ENCODE results near the gene MTO1.
A peak's percentile ranks its signal among the peaks of the same experiment; 100 is the strongest.
"Not testable (repeated sequence)": the region's sequence is repeated elsewhere in the genome, so short reads cannot be mapped to it uniquely, and the experiment has no call there.

Gene MTO1, protein sequence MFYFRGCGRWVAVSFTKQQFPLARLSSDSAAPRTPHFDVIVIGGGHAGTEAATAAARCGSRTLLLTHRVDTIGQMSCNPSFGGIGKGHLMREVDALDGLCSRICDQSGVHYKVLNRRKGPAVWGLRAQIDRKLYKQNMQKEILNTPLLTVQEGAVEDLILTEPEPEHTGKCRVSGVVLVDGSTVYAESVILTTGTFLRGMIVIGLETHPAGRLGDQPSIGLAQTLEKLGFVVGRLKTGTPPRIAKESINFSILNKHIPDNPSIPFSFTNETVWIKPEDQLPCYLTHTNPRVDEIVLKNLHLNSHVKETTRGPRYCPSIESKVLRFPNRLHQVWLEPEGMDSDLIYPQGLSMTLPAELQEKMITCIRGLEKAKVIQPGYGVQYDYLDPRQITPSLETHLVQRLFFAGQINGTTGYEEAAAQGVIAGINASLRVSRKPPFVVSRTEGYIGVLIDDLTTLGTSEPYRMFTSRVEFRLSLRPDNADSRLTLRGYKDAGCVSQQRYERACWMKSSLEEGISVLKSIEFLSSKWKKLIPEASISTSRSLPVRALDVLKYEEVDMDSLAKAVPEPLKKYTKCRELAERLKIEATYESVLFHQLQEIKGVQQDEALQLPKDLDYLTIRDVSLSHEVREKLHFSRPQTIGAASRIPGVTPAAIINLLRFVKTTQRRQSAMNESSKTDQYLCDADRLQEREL

DNA sequence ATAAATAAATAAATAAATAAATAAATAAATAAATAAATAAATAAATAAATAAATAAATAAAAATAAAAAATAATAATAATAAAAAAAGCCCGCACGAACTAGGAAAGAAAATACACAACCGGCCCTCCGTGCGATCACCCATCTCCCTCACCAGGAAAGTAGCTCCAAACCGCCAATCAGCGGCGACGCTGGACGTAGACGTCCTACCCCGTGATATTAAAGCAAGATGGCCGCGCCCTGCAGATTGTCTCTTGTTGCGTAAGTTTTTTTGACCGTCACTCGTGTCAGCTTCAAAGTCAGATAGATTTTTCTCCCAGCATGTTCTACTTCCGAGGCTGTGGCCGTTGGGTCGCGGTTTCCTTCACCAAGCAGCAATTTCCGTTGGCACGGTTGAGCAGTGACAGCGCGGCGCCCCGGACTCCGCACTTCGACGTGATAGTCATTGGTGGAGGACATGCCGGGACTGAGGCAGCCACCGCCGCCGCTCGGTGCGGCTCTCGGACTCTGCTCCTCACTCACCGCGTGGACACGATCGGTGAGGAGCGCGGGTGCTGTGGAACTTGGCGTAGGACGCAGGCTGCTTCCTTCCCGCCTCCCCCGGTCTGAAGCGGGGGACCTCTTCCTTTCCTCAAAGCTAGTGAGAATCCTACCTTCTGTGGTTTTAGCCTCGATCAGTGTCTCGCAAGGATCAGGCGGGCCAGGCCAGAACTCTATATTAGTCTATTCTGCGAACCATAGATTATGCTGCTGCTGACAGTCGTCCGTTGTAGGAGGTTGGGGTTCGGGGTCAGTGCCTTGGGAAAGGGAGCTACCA, at the start of gene MTO1:
Gene MTO1, plus strand, starts transcription at position 201 of the 814 bp plus-strand sequence. Its CDS starts 118 bp downstream, at position 319.
- DNase-seq (ENCODE audit: low spot score) = peak; percentile 90

DNA sequence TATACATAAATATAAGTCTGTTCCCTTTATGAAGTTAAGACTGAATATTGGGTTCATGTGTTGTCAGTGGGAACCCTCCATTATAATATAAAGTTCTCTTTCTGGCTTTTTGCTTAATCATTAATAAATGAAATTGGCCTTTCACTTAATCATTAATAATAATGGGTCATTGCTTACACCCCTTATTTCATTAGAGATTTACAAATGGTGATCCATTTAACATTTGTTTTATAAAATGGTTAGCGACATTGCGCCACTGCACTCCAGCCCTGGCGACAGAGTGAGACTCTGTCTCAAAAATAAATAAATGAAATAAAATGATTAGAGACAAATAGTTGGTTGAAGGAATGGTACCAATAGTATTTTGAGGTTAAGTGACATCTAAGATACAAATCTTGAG, 48.4 kb upstream of the MTO1 start:
- DNase-seq (ENCODE audit: low spot score) = no peak

DNA sequence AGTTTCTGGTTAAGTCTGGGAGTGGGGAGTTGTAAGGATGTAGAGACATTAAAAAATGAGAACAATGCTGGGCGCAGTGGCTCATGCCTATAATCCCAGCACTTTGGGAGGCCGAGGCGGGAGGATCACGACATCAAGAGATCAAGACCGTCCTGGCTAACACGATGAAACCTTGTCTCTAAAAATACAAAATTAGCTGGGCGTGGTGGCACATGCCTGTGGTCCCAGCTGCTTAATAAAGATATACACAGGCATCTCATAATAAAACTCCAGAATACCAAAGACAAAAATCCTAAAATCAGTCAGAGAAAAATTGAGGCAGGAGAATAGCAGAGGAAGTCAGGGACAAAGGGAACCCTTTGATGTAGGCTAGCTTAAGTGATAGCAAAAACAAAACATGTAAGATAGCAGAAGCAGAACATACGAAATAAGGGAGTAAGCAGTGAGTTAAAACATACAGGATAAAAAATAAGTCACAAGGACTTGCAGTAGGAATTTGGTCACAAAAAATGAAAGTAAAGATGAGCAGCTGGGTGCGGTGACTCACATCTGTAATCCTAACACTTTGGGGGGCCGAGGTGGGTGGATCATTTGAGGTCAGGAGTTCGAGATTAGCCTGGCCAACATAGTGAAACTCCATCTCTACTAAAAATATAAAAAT, 43.3 kb upstream of the MTO1 start:
- DNase-seq (ENCODE audit: low spot score) = no peak

DNA sequence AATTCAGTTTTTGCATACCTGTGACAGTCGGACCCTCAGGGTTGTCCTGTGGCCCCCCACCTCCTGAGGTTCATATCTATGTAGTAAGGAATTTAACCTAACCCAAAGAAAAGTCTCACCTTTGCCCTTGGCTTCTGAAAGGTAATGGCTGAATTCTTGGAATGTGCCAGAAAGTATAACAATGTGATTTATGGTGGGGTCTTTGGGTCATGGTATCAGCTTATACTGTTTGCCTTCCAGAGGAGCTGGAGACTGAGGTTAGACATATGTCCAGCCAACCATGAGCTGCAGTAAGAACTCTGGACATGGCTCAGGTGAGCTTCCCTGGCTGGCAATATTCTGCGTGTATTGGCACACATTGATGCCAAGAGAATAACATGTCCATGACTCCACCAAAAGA, 40.0 kb upstream of the MTO1 start:
- no peak for DNase-seq (ENCODE audit: low spot score)

DNA sequence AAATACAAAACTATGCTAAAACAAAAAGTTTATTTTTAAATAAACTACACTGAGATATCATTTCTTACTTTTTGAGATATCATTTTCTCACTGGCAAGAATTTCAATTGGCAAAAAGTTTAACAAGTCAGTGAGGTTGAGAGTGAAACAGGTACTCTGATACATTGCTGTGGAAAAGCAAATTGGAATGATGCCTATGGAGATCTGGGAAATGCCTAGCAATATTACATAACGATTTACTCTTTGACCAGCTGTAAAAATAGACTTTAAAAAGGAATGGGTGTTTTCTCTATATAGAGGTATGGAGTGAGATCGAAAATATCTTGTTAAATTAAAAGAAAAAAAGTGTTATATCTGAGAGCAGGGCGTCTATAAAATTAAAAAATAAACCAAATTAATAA, 26.3 kb upstream of the MTO1 start:
- no peak for DNase-seq (ENCODE audit: low spot score)

DNA sequence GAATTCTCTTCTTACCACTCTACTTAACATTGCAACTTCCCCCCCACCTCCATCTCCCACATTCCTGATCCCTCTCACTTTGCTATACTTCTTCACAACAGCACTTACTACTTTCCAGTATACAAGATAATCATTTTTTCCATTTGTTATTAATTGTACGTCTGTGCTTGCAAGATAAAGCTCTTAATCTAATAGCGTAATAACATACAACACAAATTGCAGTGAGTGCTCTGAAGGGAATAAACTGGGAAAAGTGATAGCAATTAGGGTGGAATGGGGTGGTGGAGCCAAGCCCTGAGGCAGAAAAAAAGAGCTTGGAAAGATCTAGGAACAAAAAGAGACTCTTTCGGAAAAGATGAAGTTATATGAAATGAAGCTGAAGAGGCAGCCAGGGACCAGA, 18.0 kb upstream of the MTO1 start:
- no peak for DNase-seq (ENCODE audit: low spot score)

DNA sequence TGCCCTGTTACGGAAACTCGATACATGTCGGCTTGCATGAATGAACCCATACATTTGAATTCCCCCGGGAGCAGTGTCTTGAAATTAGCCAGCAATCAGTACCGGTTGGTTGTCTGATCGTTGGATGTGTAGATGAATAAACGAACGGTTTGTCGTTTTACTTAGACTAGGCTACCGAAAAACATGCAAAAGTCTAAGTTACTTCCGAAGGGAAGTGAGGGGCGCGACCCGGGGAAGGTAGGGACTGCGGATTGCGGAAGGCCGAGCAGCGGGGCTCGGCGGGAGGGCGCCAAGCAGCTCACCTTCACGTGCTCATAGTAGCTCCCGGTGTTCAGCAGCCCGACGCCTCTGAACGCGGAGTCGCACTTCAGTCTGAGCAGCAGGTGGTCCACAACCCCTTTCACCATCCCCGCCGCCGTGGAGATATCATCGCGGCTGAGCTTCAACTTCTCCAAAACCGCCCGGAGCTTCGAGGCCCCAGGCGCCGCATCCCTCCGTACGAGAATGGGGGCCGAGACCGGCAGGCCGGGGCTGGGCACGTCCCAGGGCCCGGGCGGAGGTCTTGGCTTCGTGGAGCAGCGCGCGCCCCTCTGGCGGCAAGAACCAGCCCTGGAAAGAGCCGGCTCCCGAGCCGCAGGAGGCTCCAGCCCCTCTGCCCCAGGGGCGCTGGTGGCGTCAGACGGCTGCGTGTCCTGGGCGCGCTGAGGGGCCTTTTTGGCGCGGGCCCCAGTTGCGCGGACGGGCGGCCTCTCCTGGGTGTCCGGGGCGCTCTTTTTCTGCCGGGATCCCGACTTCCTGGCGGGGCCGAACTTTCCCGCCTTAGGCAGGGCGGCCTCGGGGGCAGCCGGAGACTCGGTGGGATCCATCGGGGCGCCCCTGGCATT, 10.1 kb upstream of the MTO1 start:
- DNase-seq (ENCODE audit: low spot score) = no peak

DNA sequence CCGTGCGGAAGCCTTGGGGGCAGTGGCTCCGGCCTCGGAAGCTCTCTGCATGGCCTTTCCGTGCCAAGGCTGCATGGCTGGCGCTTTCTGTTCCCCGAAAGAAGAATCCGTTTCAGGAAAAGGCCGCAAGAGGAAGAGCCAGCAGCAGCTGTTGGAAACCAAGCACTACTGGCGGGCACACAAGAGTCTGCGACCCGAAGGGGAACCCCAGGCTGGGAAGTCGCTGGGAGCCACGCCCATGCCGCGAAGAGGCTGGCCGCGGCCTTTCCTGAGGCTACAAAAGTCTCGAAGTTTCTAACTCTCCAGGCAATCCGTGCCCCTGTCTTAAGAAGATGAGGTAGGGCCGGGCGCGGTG, 9.5 kb upstream of the MTO1 start, which contains the start of gene CGAS:
Gene CGAS, minus strand, starts transcription at position 191 of the 355 bp plus-strand sequence. Its CDS starts 116 bp downstream, at position 75.
- DNase-seq (ENCODE audit: low spot score) = no peak

DNA sequence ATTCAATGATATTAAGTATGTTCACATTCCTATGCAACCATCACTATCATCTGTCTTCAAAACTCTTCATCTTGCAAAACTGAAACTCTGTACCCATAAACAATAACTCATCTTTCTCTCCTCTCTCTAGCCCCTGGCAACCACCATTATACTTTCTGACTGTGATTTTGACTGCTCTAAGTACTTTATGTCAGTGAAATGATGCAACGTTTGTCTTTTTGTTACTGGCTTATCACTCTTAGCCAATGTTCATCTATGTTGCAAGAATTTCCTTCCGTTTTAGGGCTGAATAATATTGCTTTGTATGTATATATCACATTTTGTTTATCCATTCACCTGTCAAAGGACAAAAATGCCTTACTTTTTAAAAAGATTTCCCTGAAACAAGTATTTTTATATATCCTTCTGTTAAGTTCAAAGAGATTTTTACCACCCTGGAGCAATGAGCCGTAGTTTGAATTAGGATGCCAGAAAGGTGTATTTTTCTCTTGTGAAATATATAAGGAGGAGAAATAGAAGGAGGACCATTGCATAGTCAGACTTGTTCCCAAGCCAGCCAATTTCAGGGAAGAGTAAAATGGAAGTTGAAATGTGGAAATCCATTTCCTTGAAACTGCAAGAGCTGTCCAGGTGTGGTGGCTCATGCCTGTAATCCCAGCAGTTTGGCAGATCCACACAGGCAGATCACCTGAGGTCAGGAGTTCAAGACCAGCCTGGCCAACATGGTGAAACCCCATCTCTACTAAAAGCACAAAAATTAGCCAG, 5.5 kb upstream of the MTO1 start:
- DNase-seq (ENCODE audit: low spot score) = no peak

DNA sequence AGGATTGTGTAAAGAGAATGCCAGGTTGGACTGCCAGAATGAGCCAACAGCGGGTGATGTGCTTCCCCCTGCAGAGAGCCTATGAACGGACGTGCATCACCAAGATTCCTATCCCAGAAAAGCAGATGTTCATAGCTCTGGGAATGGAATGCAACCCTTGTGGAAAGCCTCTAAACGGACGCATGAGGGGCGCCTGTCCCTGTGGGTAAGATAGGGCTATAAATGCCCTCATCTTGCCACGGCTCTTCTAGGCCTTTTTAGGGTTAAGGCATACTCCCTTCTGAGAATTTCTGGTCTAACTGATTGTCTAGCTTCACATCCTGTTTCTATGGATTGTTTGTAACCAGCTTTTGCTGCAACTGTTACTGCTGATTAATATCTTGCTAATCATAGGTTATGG, 2.1 kb upstream of the MTO1 start:
- DNase-seq (ENCODE audit: low spot score) = not testable (repeated sequence)

DNA sequence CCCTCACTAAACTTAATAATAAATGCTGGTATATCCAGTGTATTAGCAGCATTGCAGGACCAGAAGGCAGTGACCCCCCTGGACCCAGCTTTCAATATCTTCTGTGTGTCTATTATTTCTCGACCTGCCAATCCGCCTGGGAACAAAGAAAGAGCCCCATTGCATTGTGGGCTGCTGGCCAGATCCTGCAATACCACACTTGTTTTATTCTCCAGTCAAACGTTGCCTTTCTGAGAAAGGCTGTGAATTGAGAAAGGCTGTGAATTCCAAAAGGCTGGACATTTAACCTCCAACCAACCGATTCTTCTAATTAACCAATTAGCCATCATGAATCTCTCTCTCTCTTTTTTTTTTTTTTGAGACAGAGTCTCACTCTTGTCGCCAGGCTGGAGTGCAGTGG, 1.5 kb upstream of the MTO1 start:
- no peak for DNase-seq (ENCODE audit: low spot score)

DNA sequence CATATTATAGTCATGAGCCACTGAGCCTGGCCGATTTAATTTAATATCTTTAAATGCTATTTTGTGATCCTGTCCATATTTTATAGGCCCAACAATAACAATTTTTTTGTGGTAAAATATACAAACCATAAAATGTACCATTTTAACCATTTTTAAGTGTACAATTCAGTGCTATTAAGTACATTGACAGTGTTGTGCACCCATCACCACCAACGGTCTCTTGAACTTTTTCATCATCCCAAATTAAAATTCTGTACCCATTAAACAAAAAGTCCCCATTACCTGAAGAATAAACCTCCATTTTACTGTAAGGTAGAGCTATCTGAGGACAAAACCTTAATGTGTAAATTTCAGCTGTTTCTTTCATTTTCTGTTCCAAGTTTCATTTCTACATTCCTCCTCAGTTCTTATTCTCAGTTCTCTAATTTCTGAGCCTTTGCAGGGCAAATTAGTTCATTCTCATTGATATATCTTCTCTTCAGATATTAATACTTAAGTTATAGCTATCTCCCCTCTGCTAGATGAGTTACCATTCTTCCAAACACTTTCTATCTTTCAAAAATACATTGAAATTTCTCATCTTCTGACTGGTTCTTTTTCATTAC, 10.3 kb downstream of the MTO1 start:
- no peak for DNase-seq (ENCODE audit: low spot score)

DNA sequence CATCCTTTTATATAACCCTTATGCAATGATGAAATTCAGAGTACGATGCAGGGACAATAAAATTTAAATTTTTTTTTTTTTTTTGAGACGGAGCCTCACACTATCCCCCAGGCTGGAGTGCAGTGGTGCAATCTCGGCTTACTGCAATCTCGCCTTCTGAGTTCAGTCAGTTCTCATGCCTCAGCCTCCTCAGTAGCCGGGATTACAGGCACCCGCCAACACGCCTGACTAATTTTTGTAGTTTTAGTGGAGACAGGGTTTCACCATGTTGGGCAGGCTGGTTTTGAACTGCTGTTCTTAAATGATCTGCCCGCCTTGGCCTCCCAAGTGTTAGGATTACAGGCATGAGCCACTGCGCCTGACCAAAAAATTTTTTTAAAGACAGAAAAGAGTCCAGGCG, 15.2 kb downstream of the MTO1 start:
- no peak for DNase-seq (ENCODE audit: low spot score)

DNA sequence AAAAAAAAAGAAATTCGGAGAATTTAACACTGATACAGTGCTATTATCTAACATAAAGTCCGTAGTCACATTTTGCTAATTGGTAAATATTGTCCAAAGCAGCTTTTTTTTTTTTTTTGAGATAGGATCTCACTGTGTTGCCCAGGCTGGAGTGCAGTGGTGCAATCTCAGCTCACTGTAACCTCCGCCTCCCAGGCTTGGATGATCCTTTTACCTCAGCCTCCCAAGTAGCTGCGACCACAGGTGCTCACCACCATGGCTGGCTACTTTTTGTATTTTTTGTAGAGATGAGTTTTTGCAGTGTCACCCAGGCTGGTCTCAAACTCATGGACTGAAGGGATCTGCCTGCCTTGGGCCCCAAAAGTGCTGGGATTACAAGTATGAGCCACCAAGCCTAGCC, 15.9 kb downstream of the MTO1 start:
- no peak for DNase-seq (ENCODE audit: low spot score)

DNA sequence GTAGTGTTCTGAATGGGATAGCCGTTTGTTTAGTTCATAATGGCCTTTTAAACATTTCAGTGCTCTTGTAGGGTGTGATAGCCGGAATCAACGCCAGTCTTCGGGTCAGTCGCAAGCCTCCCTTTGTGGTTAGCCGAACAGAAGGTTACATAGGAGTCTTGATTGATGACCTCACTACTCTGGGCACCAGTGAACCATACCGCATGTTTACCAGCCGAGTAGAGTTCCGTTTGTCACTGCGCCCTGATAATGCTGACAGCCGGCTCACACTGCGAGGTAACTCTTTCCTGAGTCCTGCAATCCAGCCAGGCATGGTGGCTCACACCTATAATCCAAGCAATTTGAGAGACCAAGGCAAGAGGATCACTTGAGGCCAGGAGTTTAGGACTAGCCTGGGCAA, 20.4 kb downstream of the MTO1 start:
- DNase-seq (ENCODE audit: low spot score) = no peak

DNA sequence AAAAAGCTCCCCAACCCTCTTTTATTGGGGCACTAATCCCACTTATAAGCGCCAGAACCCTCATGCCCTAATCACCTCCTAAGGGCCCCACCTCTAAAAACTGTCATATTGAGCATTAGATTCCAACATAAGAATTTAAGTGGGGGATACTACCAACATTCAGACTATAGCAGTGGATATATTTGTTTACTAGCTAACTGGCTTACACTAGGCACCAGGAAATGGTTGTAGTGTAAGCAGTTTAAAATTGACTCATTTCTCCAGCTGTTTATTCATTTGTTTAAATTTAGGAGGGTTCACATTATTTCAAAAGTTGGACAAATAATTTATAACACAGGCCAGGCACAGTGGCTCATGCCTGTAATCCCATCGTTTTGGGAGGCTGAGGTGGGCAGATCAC, 22.9 kb downstream of the MTO1 start:
- DNase-seq (ENCODE audit: low spot score) = no peak

DNA sequence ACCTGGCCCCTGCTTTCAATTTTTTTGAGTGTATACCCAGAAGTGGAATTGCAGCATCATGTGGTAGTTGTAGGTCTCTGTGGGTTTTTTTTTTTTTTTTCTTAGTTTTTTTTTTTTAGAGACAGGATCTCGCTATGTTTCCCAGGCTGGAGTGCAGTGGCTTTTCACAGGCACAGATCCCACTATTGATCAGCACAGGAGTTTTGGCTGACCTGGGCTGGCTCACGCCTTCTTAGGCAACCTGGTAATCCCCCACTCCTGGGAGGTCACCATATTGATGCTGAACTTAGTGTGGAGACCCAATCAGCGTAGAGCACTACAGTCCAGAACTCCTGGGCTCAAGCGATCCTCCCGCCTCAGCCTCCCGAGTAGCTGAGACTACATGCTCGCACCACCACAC, 25.9 kb downstream of the MTO1 start:
- DNase-seq (ENCODE audit: low spot score) = no peak

DNA sequence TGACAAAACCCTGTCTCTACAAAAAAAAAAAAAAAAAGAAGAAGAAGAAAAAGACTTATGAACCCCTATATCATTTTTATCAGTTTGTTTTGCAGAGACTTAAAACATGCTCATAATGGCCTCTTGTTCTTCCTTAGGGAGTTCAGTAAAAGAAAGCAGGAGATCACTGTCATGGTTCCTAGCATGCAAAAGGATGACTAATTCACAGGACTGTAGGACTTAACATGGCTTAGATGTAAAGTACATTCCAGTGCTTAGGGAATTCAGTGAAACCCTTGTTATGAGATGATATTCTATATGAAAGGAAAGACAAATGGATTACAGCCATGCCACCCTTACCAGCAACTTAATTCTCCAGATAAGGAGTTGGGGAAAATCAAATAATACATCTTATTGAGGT, 29.8 kb downstream of the MTO1 start:
- DNase-seq (ENCODE audit: low spot score) = no peak

DNA sequence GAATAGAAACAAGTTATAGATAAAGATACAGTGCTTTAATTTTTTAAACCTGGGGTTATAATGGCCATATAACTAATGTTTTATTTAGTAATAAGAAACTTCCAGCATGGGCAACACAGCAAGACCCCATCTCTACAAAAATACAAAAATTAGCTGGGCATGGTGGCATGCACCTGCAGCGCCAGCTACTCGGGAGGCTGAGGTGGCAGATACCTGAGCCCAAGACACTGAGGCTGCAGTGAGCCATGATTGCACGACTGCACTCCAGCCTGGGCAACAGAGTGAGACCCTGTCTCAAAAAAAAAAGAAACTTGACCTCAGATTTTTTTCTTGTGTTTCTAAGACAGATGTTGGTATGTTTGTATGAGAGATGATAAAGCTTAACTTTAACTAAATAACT, 36.4 kb downstream of the MTO1 start:
- DNase-seq (ENCODE audit: low spot score) = no peak

All from D341Med (cell line).